G401 (cell line): ENCODE measurements around the gene ADAMTS13. TPM values are rescaled to one million over a fixed set of nuclear protein-coding genes. Genes with fewer than 3 reads are reported as not detected.
A peak's percentile ranks its signal among the peaks of the same experiment; 100 is the strongest.

ENCODE experiments used
- DNase-seq: peaks from one replicate; pipeline ENCODE4 v3.0.0-alpha.2; 2015; ENCODE audit warnings: low spot score
- in situ Hi-C: cut with HindIII; loops from 2 replicates; pipeline ENCODE4 v1.10.0; 2016; ENCODE audit warnings: low sequenced_read_pairs, mixed read lengths
- total RNA-seq: library from RNA; depleted of rRNA; stranded (reverse); fragments of >200 nt; shearing (Covaris generic); gene quantifications from 2 replicates; pipeline ENCODE4 v1.2.3, GENCODE V29; 2014

ADAMTS13 gene
- total RNA-seq, 1 experiment from 2014 or later: 1.4 TPM

GRCh38 chr9:133476941-133477340, 54.8 kb downstream of the ADAMTS13 start:
- no peak for DNase-seq
- in situ Hi-C loops: no loop called here

GRCh38 chr9:133477461-133477860, 55.3 kb downstream of the ADAMTS13 start:
- DNase-seq: no peak
- in situ Hi-C loops: no loop called here

GRCh38 chr9:133477992-133478850, 56.1 kb downstream of the ADAMTS13 start:
- no peak for DNase-seq
- in situ Hi-C loops: no loop called here

- in situ Hi-C loops: no loop called here
- DNase-seq: peak; percentile 93
Measured at GRCh38 chr9:133478851-133479711, 56.9 kb downstream of the ADAMTS13 start, which contains the start of gene SLC2A6. Gene SLC2A6, minus strand, starts transcription at chr9:133479099. Its CDS starts 40 bp downstream, at chr9:133479059.

GRCh38 chr9:133483611-133484010, 61.4 kb downstream of the ADAMTS13 start:
- in situ Hi-C loops: no loop called here
- no peak for DNase-seq

- no peak for DNase-seq
- in situ Hi-C loops: no loop called here
Measured at GRCh38 chr9:133484671-133485437, 62.7 kb downstream of the ADAMTS13 start.

- in situ Hi-C loops: no loop called here
- no peak for DNase-seq
Measured at GRCh38 chr9:133485531-133486260, 63.5 kb downstream of the ADAMTS13 start.

- DNase-seq: no peak
- in situ Hi-C loops: no loop called here
Measured at GRCh38 chr9:133487331-133487725, 65.2 kb downstream of the ADAMTS13 start.

- no peak for DNase-seq
- in situ Hi-C loops: no loop called here
Measured at GRCh38 chr9:133488686-133489252, 66.6 kb downstream of the ADAMTS13 start.

- DNase-seq: no peak
- in situ Hi-C loops: no loop called here
Measured at GRCh38 chr9:133489253-133490190, 67.4 kb downstream of the ADAMTS13 start.

GRCh38 chr9:133490201-133490681, 68.1 kb downstream of the ADAMTS13 start:
- in situ Hi-C loops: no loop called here
- no peak for DNase-seq

GRCh38 chr9:133490865-133491655, 68.9 kb downstream of the ADAMTS13 start:
- in situ Hi-C loops: no loop called here
- no peak for DNase-seq

GRCh38 chr9:133491656-133491925, 69.4 kb downstream of the ADAMTS13 start:
- in situ Hi-C loops: no loop called here
- DNase-seq: no peak

GRCh38 chr9:133492061-133493021, 70.2 kb downstream of the ADAMTS13 start:
- no peak for DNase-seq
- in situ Hi-C loops: no loop called here

- in situ Hi-C loops: no loop called here
- DNase-seq: no peak
Measured at GRCh38 chr9:133493428-133493827, 71.3 kb downstream of the ADAMTS13 start.
